Endometrial microvascular endothelial cells (primary cell): ENCODE results near the gene NECAP2. TPM values are rescaled to one million over a fixed set of nuclear protein-coding genes. Genes with fewer than 3 reads are reported as not detected.
"Not testable (repeated sequence)": the region's sequence is repeated elsewhere in the genome, so short reads cannot be mapped to it uniquely, and the experiment has no call there.

Experiments
- in situ Hi-C: cut with HindIII; loops from 2 replicates; pipeline ENCODE4 v1.10.0; 2017; ENCODE audit warnings: low sequenced_read_pairs, low pct_unique_long_range_greater_than_20kb; ENCODE audit errors: inconsistent ontology term
- total RNA-seq: library from RNA; depleted of rRNA; stranded (reverse); fragments of >200 nt; gene quantifications from one replicate; pipeline ENCODE4 v1.2.3, GENCODE V29; 2015; ENCODE audit errors: inconsistent ontology term

The NECAP2 gene
- total RNA-seq, 1 donor from 2014 or later: 149 TPM

DNA sequence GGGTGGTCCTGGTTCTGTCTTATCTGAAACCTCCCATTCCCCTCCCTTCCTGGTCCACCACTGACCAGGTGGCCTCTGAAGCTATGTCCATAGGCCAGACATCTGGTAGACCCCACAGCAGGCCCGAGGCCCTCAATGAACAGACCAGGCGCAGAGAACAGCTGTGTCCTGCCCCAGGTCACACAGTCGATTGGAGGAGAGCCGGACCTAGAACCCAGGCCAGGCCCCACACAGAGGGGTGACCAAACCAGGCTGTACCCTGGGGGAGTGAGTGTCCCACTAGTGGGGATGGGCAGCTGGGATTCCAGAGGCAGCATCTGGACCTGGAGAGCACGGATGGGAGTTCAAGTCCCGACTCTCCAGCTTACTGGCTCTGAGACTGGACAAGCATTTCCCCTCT is 44.4 kb downstream of the NECAP2 start:
- in situ Hi-C loops: no loop called here

DNA sequence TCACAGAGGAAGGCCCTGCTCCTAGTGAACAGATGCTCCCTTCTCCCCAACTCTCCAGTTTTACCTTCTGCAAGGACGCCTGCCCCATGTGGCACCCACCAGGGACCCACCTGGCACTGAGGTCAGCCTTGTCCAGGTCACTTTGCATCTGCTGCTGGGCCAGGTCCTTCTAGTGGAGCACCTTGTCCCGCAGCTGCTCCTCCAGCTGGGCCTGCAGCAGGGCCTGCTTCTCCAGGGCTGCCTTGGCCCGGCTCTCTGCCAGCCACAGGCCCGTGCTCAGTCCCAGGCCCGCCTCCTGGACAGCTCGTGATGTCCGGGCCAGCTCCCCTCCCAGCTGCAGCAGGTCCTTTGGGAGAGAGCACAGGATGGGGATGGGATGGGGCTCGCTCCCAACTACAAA is 45.8 kb downstream of the NECAP2 start:
- in situ Hi-C loops: not testable (repeated sequence)

- in situ Hi-C loops: not testable (repeated sequence)
These were observed 46.5 kb downstream of the NECAP2 start for GRCh38 chr1:16487011-16487410.

- in situ Hi-C loops: not testable (repeated sequence)
These were observed 48.8 kb downstream of the NECAP2 start for GRCh38 chr1:16489195-16489880.

GRCh38 chr1:16491056-16491675 is 50.6 kb downstream of the NECAP2 start:
- in situ Hi-C loops: no loop called here

GRCh38 chr1:16492937-16493336 is 52.4 kb downstream of the NECAP2 start:
- in situ Hi-C loops: not testable (repeated sequence)

GRCh38 chr1:16493731-16494130 is 53.2 kb downstream of the NECAP2 start:
- in situ Hi-C loops: not testable (repeated sequence)

GRCh38 chr1:16497474-16497904 is 57.0 kb downstream of the NECAP2 start:
- in situ Hi-C loops: not testable (repeated sequence)

DNA sequence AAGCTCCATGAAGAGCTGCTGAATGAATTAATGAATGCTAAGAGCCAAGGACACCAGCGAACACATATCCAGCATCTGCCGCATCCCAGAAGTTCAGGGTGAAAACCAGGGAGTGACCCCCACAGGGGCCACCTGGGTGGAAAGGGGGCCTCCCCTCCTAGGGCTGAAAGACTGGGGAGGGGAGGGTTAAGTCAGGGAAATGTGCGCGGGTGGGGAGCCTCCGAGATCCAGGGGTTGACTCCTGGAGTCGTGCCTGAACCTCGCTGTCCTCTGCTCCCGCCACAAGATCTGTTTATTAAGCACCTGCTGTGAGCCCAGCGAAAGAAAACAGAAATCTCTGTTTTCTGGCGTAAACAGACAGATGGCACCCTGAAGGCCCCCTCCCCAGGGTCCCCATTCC is 57.5 kb downstream of the NECAP2 start:
- in situ Hi-C loops: not testable (repeated sequence)

DNA sequence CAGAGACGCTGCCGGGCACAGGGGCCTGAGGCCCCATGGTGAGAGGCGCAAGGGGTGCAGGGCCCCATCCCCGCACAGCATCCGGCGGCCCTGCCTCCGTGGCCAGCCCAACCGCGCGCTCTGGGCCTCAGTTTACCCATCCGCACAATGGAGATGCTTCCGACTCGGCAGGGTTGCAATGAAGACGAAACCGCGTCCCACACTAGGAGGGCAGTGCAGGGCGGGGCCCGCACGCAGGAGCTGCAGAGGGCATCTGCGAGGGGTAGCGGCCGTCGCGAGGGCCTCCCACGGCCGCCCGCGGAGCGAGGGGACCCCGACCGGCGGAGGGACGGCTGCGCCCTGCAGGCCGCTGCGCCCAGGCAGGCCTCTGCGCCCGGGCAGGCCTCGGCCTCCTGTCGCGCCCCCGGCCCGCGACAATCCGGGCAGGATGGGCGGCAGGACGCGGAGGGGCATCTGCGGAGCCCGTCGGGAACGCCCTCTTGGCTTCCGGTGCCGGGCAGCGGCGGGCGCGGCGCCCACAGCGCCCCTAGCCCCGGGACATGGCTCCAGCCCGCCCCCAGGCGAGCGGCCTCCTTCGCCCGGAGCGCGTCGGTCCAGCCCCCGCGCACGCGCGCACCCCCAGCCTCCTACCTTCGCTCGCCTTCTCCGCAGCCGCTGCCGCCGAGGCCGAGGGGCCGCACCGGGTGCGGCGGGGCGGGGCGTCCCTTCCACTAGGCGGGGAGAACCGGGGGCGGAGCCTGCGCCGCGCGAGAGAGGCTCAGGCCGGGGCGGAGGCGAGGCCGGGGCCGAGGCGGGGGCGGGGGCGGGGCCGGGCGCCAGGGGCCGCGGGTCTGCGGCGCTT is 58.3 kb downstream of the NECAP2 start:
- in situ Hi-C loops: no loop called here

DNA sequence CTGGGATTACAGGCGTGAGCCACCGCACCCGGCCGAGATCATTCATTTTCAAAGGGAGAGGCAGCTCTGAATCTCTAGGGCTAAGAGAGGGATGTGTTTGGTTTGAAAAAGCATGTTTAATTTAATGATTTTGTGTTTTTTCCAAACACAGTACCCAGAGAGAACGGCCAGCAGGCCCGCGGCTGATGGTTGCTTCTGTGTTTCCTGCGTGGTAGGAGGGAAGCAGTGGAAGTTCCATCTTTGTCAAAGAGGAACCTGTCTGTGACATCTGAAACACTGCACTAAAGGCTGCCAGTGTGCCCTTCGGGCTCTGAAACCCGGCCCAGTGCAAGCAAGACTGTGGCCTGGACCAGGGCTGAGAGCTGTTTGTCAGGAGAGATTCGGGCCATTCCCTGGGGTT is 59.9 kb downstream of the NECAP2 start:
- in situ Hi-C loops: not testable (repeated sequence)

- in situ Hi-C loops: not testable (repeated sequence)
These were observed 60.5 kb downstream of the NECAP2 start for GRCh38 chr1:16500975-16501374.

DNA sequence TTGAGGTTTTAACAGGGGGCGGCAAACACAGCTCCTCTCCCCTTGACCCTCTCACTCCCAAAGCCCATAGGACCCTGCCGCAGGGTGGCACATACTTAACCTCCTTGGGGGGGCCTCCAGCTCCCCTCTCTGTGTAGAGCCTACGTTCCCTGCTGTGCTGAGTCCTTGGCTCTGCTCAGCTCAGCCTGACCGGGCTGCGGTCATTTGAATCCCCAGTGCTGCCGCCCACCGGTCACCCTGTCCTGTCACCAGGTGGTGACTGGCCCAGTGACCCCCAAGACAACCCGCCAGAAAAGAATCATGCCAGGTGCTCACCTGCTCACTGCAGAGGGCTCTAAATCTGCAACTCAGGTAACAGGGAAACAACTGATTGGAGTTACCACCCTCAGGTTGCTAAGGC is 60.9 kb downstream of the NECAP2 start:
- in situ Hi-C loops: not testable (repeated sequence)

- in situ Hi-C loops: no loop called here
These were observed 63.0 kb downstream of the NECAP2 start for GRCh38 chr1:16503494-16503893.

GRCh38 chr1:16505870-16506269 is 65.3 kb downstream of the NECAP2 start:
- in situ Hi-C loops: not testable (repeated sequence)

DNA sequence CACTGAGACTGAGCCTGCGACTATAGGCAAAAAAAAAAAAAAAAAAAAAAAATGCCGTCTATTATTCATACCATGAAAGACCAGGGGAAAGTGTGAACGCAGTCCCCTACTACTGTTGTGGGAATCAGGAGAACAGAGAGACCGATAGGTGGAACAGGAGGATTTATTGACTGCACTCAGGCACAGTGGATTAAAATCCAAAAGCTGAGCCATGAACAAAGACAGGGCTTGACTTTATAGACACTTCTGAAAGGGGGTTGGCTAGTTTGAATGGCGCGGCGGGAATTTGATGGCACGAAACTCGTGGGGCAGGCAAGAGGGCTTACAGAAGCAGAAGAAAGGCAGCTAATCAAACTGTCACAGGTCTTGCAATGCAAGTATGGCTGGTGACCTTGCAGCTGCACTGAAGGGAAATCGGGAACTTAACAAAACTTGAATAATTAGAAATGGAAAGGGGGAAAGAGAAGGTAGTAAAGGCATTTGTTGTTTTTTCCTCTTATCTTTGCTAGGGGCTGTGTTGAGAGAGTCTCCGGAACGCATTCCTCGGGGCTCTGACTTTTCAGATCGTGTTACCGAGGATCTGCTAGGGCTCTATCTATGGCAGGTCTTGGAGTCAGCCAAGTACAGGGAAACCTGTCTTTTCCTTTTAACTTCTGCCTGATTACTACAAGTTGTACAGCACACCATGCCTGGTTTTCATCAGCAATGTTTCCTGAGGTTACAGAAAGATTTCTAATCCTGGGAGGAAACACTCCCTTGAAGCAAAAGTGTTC is 66.0 kb downstream of the NECAP2 start:
- in situ Hi-C loops: not testable (repeated sequence)

DNA sequence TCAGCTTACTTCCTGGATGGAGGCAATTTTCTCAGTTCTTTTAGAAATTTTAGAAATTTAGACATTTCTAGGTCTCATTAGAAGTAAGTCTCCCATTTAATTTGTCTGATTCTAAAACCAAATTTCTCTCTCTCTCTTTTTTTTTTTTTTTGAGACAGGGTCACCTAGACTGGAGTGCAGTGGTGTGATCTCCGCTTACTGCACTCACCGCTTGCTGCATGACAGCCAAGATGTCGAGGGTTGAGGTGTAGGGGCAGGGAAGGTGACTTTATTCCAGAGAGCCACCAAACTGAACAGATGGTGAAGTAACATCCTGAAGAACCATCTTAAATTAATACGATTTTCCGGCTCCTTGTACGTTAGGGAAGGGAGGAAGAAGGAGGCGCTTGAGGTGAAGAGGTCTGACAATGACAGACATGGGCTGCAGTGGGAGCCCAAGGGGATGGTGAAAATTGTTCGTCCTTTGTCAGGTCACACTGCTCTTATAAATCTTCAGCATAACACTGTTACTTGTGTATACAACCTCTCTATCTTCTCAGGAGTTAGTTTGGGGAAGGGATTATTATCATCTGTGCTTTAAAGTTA is 68.4 kb downstream of the NECAP2 start:
- in situ Hi-C loops: not testable (repeated sequence)
